ENCODE data around the gene KIAA2012.

Gene KIAA2012

GRCh38 chr2:202149936-202150335 lies 76.9 kb downstream of the KIAA2012 start:
- no peak for DNase-seq (ENCODE audit: low spot score)

- no peak for DNase-seq (ENCODE audit: low spot score)
Observed at GRCh38 chr2:202152104-202152715, 79.2 kb downstream of the KIAA2012 start.

GRCh38 chr2:202154613-202155012 lies 81.6 kb downstream of the KIAA2012 start:
- no peak for DNase-seq (ENCODE audit: low spot score)

- DNase-seq (ENCODE audit: low spot score) = no peak
Observed at GRCh38 chr2:202157211-202157990, 84.3 kb downstream of the KIAA2012 start.

GRCh38 chr2:202158796-202159195 lies 85.7 kb downstream of the KIAA2012 start:
- DNase-seq (ENCODE audit: low spot score) = no peak

- no peak for DNase-seq (ENCODE audit: low spot score)
Observed at GRCh38 chr2:202161151-202161835, 88.2 kb downstream of the KIAA2012 start.

- no peak for DNase-seq (ENCODE audit: low spot score)
Observed at GRCh38 chr2:202164411-202164810, 91.4 kb downstream of the KIAA2012 start.

GRCh38 chr2:202165208-202165607 lies 92.2 kb downstream of the KIAA2012 start:
- no peak for DNase-seq (ENCODE audit: low spot score)

GRCh38 chr2:202165945-202166344 lies 92.9 kb downstream of the KIAA2012 start:
- no peak for DNase-seq (ENCODE audit: low spot score)

GRCh38 chr2:202169131-202169530 lies 96.1 kb downstream of the KIAA2012 start:
- no peak for DNase-seq (ENCODE audit: low spot score)

GRCh38 chr2:202169832-202170424 lies 96.9 kb downstream of the KIAA2012 start:
- peak; percentile 28 for DNase-seq (ENCODE audit: low spot score)

- peak; percentile 71 for DNase-seq (ENCODE audit: low spot score)
Observed at GRCh38 chr2:202171241-202171825, 98.3 kb downstream of the KIAA2012 start.

- no peak for DNase-seq (ENCODE audit: low spot score)
Observed at GRCh38 chr2:202172439-202173211, 99.6 kb downstream of the KIAA2012 start.

GRCh38 chr2:202178346-202178958 lies 105.4 kb downstream of the KIAA2012 start:
- DNase-seq (ENCODE audit: low spot score) = peak; percentile 81

GRCh38 chr2:202184557-202184956 lies 111.5 kb downstream of the KIAA2012 start:
- DNase-seq (ENCODE audit: low spot score) = no peak

- no peak for DNase-seq (ENCODE audit: low spot score)
Observed at GRCh38 chr2:202185156-202185555, 112.1 kb downstream of the KIAA2012 start.

GRCh38 chr2:202186641-202187202 lies 113.7 kb downstream of the KIAA2012 start:
- DNase-seq (ENCODE audit: low spot score) = no peak

- no peak for DNase-seq (ENCODE audit: low spot score)
Observed at GRCh38 chr2:202187570-202187969, 114.5 kb downstream of the KIAA2012 start.

- DNase-seq (ENCODE audit: low spot score) = no peak
Observed at GRCh38 chr2:202193305-202193704, 120.2 kb downstream of the KIAA2012 start.

- DNase-seq (ENCODE audit: low spot score) = peak; percentile 35
Observed at GRCh38 chr2:202193881-202194353, 120.9 kb downstream of the KIAA2012 start.

GRCh38 chr2:202194418-202194817 lies 121.4 kb downstream of the KIAA2012 start:
- DNase-seq (ENCODE audit: low spot score) = no peak

Data from iPS-NIHi11 (cell line).